ENCODE results near the gene FASTKD1.

The FASTKD1 gene

DNA sequence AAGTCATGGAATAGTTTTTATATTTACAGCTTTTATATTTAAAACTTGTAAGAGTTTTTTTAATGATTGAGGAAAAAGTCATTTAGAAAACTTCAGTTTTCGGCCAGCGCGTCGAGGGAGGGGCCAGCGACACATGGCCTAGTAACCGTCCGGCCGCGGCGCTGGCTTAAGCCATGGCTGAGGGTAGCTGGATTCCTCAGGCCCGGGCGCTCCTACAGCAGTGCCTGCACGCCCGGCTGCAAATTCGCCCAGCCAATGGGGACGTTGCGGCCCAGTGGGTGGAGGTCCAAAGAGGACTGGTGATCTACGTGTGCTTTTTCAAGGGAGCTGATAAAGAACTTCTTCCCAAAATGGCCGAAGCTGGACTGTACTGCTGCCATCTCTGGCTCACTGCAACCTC lies 69.0 kb downstream of the FASTKD1 start:
- H3K36me3 ChIP-seq (ENCODE audit: insufficient read depth, insufficient read length, low read length): no peaks in the 10 kb centered on the region
- TF ChIP-seq YY1 (IDR thresholded peaks at IDR 0.05; ENCODE audit: insufficient read depth, insufficient read length) (no peak), ZNF274 (IDR thresholded peaks at IDR 0.05; ENCODE audit: low read depth, low read length) (no peak), SUZ12 (IDR thresholded peaks at IDR 0.05; ENCODE audit: extremely low read depth, insufficient read depth, insufficient read length) (no peak)

DNA sequence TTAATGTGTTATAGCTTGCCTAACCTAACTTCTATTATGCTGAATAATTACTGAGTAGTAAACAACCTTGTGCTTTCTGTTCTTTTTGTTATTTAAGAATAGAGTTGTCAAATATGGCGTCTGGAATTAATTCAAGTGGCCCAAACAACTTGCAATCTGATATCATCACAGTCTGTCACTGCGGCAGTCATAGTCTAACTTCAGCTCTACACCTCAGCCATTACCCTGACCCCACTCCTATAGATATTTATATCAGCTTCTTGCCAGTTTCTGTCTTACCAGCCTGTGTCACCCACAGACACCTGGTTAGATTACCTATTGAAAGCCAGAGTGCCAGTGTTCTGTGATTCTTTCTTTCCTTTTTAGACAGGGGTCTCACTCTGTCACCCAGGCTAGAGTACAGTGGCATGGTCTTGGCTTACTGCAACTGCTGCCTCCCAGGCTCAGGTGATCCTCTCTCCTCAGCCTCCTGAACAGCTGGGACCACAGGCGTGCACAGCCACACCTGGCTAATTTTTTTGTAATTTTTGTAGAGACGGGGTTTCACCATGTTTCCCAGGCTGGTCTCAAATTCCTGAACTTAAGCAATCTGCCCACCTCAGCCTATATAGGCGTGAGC lies 78.2 kb downstream of the FASTKD1 start:
- no peak overlapping the region for H3K9ac ChIP-seq (ENCODE audit: insufficient read length, low read depth)
- no peaks in the 10 kb centered on the region for H3K4me1 ChIP-seq (ENCODE audit: insufficient read depth, insufficient read length)
- H3K4me3 ChIP-seq (ENCODE audit: insufficient read length, low read depth): no peak overlapping the region
- DNase-seq (ENCODE audit: low read depth, low spot score): no peak
- no peaks in the 10 kb centered on the region for H3K36me3 ChIP-seq (ENCODE audit: insufficient read depth, insufficient read length, low read length)
- no peaks in the 10 kb centered on the region for H3K9me3 ChIP-seq (ENCODE audit: insufficient read depth, low read length)
- H3K27me3 ChIP-seq (ENCODE audit: insufficient read depth, insufficient read length): no peaks in the 10 kb centered on the region
- TF ChIP-seq YY1 (IDR thresholded peaks at IDR 0.05; ENCODE audit: insufficient read depth, insufficient read length) (no peak), ZNF274 (IDR thresholded peaks at IDR 0.05; ENCODE audit: low read depth, low read length) (no peak), SUZ12 (IDR thresholded peaks at IDR 0.05; ENCODE audit: extremely low read depth, insufficient read depth, insufficient read length) (no peak)

More for the DNA sequence above, 69.0 kb downstream of the FASTKD1 start:
- Histone ChIP-seq H3K9ac (ENCODE audit: insufficient read length, low read depth) (no peak overlapping the region), H3K27me3 (ENCODE audit: insufficient read depth, insufficient read length) (no peaks in the 10 kb centered on the region), H3K9me3 (ENCODE audit: insufficient read depth, low read length) (peaks cover 8% of the 10 kb centered on the region; the same call in 1 of the 2 replicates), H3K4me1 (ENCODE audit: insufficient read depth, insufficient read length) (no peaks in the 10 kb centered on the region), H3K4me3 (ENCODE audit: insufficient read length, low read depth) (no peak overlapping the region)
- DNase-seq (ENCODE audit: low read depth, low spot score): no peak

GRCh38 chr2:169493360-169493759 lies 80.3 kb downstream of the FASTKD1 start:
- no peaks in the 10 kb centered on the region for H3K27me3 ChIP-seq (ENCODE audit: insufficient read depth, insufficient read length)
- DNase-seq (ENCODE audit: low read depth, low spot score): no peak
- TF ChIP-seq SUZ12 (IDR thresholded peaks at IDR 0.05; ENCODE audit: extremely low read depth, insufficient read depth, insufficient read length): no peak
- no peak for TF ChIP-seq YY1 (IDR thresholded peaks at IDR 0.05; ENCODE audit: insufficient read depth, insufficient read length)
- TF ChIP-seq ZNF274 (IDR thresholded peaks at IDR 0.05; ENCODE audit: low read depth, low read length): no peak
- H3K36me3 ChIP-seq (ENCODE audit: insufficient read depth, insufficient read length, low read length): no peaks in the 10 kb centered on the region
- no peaks in the 10 kb centered on the region for H3K4me1 ChIP-seq (ENCODE audit: insufficient read depth, insufficient read length)
- no peak overlapping the region for H3K4me3 ChIP-seq (ENCODE audit: insufficient read length, low read depth)
- no peak overlapping the region for H3K9ac ChIP-seq (ENCODE audit: insufficient read length, low read depth)
- H3K9me3 ChIP-seq (ENCODE audit: insufficient read depth, low read length): no peaks in the 10 kb centered on the region

GRCh38 chr2:169491378-169491777 lies 82.3 kb downstream of the FASTKD1 start:
- H3K4me3 ChIP-seq (ENCODE audit: insufficient read length, low read depth): no peak overlapping the region
- H3K36me3 ChIP-seq (ENCODE audit: insufficient read depth, insufficient read length, low read length): no peaks in the 10 kb centered on the region
- no peaks in the 10 kb centered on the region for H3K27me3 ChIP-seq (ENCODE audit: insufficient read depth, insufficient read length)
- H3K4me1 ChIP-seq (ENCODE audit: insufficient read depth, insufficient read length): no peaks in the 10 kb centered on the region
- TF ChIP-seq YY1 (IDR thresholded peaks at IDR 0.05; ENCODE audit: insufficient read depth, insufficient read length) (no peak), ZNF274 (IDR thresholded peaks at IDR 0.05; ENCODE audit: low read depth, low read length) (no peak), SUZ12 (IDR thresholded peaks at IDR 0.05; ENCODE audit: extremely low read depth, insufficient read depth, insufficient read length) (no peak)
- no peak overlapping the region for H3K9ac ChIP-seq (ENCODE audit: insufficient read length, low read depth)
- no peak for DNase-seq (ENCODE audit: low read depth, low spot score)
- no peaks in the 10 kb centered on the region for H3K9me3 ChIP-seq (ENCODE audit: insufficient read depth, low read length)

DNA sequence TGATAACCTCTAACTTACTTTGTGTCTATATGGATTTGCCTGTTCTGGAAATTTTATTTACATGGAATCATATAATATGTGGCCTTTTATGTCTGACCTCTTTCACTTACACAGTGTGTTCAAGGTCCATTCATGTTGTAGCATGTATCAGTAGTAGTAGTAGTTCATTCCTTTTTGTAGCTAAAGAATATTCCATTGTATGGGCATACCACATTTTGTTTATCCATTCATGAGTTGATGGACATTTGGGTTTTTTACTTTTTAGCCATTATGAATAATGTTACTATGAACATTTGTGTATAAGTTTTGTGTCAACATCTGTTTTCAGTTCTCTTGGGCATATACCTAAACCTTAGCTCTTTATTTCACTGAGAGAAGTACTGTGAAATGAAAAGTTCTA lies 82.8 kb downstream of the FASTKD1 start:
- Histone ChIP-seq H3K27me3 (ENCODE audit: insufficient read depth, insufficient read length) (no peaks in the 10 kb centered on the region), H3K9me3 (ENCODE audit: insufficient read depth, low read length) (no peaks in the 10 kb centered on the region), H3K9ac (ENCODE audit: insufficient read length, low read depth) (no peak overlapping the region), H3K4me1 (ENCODE audit: insufficient read depth, insufficient read length) (no peaks in the 10 kb centered on the region), H3K4me3 (ENCODE audit: insufficient read length, low read depth) (no peak overlapping the region), H3K36me3 (ENCODE audit: insufficient read depth, insufficient read length, low read length) (no peaks in the 10 kb centered on the region)
- TF ChIP-seq SUZ12 (IDR thresholded peaks at IDR 0.05; ENCODE audit: extremely low read depth, insufficient read depth, insufficient read length) (no peak), ZNF274 (IDR thresholded peaks at IDR 0.05; ENCODE audit: low read depth, low read length) (no peak), YY1 (IDR thresholded peaks at IDR 0.05; ENCODE audit: insufficient read depth, insufficient read length) (no peak)
- DNase-seq (ENCODE audit: low read depth, low spot score): no peak

DNA sequence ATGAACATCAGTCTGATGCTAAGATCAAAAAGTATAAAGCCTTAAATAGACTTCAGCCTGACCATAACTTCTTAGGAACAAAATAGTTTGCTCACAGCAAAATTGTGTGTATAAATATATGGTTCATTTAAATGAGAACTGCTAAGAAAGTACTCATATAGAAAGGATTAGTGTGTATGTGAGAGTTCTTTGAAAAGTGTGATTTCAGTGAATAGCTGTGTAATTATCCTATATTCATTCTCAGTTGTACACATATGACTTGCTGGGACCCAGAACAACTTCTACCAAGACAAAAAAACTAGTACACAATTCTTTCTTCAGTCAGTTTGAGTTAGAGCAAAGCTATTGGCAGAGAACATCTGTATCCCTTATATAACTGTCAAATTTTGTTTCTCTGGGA lies 87.2 kb downstream of the FASTKD1 start:
- H3K4me1 ChIP-seq (ENCODE audit: insufficient read depth, insufficient read length): no peaks in the 10 kb centered on the region
- TF ChIP-seq ZNF274 (IDR thresholded peaks at IDR 0.05; ENCODE audit: low read depth, low read length): no peak
- no peak for TF ChIP-seq YY1 (IDR thresholded peaks at IDR 0.05; ENCODE audit: insufficient read depth, insufficient read length)
- TF ChIP-seq SUZ12 (IDR thresholded peaks at IDR 0.05; ENCODE audit: extremely low read depth, insufficient read depth, insufficient read length): no peak
- H3K9ac ChIP-seq (ENCODE audit: insufficient read length, low read depth): no peak overlapping the region
- peaks cover 3% of the 10 kb centered on the region for H3K36me3 ChIP-seq (ENCODE audit: insufficient read depth, insufficient read length, low read length)
- DNase-seq (ENCODE audit: low read depth, low spot score): no peak
- no peaks in the 10 kb centered on the region for H3K9me3 ChIP-seq (ENCODE audit: insufficient read depth, low read length)
- no peak overlapping the region for H3K4me3 ChIP-seq (ENCODE audit: insufficient read length, low read depth)
- H3K27me3 ChIP-seq (ENCODE audit: insufficient read depth, insufficient read length): no peaks in the 10 kb centered on the region

DNA sequence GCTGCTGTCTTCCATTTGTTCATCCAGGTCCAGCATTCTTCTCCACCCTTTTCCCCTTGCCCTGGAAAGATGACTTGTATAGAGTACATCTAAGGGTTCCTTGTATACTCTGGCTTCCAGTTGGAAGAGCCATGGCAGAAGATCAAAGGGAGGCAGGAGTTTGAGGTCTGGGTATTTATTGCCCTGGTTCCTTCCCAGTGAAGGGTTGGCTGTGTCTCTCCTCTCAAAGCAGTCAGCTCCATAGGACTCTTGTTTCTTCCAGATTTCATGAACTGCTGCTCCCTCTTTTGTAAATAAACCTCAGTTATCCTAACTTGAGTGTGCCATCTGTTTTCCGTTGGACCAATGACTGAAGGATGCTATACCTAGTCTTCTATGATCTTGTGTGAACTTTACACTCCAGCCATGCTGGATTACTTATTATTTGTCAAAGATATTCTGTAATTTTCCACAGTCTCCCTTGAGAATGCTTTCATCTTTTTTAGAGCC lies 88.0 kb downstream of the FASTKD1 start:
- Histone ChIP-seq H3K36me3 (ENCODE audit: insufficient read depth, insufficient read length, low read length) (peaks cover 3% of the 10 kb centered on the region), H3K27me3 (ENCODE audit: insufficient read depth, insufficient read length) (peaks cover 6% of the 10 kb centered on the region), H3K4me1 (ENCODE audit: insufficient read depth, insufficient read length) (no peaks in the 10 kb centered on the region), H3K4me3 (ENCODE audit: insufficient read length, low read depth) (no peak overlapping the region), H3K9ac (ENCODE audit: insufficient read length, low read depth) (no peak overlapping the region), H3K9me3 (ENCODE audit: insufficient read depth, low read length) (no peaks in the 10 kb centered on the region)
- no peak for DNase-seq (ENCODE audit: low read depth, low spot score)
- TF ChIP-seq ZNF274 (IDR thresholded peaks at IDR 0.05; ENCODE audit: low read depth, low read length) (no peak), SUZ12 (IDR thresholded peaks at IDR 0.05; ENCODE audit: extremely low read depth, insufficient read depth, insufficient read length) (no peak), YY1 (IDR thresholded peaks at IDR 0.05; ENCODE audit: insufficient read depth, insufficient read length) (no peak)
